ENCODE results near the gene POM121L2.

Gene POM121L2

GRCh38 chr6:27312146-27312949, at the start of gene POM121L2:
POM121L2 (minus strand) TSS chr6:27312273; CDS start chr6:27312170, 103 bp downstream.
- DNase-seq = no peak

- no peak for DNase-seq
These were observed 47.2 kb upstream of the POM121L2 start for GRCh38 chr6:27359231-27359630.

DNA sequence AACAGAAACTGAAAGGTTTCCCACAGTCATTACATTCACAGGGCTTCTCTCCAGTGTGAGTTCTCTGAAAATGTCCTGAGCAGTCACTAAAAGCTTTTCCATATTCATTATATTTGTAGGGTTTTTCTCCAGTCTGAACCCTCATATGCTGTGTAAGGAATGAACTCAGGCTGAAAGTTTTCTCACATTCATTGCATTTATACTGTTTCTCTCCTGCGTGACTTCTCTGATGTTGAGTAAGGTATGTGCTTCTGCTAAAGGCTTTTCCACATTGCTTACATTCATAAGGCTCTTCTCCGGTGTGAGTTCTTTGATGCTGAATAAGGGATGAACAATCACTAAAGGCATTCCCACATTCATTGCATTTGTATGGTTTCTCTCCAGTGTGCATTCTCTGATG, 46.7 kb upstream of the POM121L2 start:
- DNase-seq = no peak

GRCh38 chr6:27352850-27353249, 40.8 kb upstream of the POM121L2 start:
- DNase-seq = no peak

DNA sequence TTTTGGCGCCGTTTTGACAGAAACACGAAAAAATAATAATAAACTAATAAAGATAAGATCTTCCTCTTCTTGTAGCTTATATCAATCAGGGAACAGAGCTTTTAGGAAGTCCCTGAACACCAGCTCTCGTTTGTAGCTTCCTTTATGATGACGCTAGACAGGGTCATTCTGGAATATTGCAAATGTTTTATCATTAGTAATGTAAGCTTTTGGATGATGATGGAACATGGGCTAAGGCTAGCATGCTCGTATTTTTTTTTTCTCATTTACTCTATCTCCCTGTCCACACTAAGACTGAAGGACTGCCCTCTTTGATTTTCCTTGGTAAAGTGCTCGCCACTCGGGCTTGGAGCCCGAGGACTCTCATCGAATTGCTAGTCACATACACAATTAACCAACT, 22.1 kb upstream of the POM121L2 start:
- DNase-seq = no peak

DNA sequence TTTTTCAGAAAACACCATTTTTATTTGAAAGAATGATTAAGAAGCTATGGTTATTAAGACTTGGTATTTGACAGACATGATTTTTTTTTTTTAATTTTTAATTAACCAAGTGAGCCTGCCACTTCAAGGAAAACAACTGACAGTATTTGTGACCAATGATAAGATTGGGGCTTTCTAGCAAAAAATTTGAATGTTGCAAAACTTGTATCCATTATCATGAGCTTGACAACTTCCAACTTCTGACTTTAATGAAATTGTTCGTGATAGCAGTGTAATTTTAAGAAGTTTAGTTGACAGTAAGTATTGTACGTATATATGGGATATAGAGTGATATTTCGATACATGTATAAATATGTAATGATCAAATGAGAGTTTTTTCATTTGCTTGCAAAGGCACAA, 21.6 kb upstream of the POM121L2 start:
- DNase-seq = no peak

DNA sequence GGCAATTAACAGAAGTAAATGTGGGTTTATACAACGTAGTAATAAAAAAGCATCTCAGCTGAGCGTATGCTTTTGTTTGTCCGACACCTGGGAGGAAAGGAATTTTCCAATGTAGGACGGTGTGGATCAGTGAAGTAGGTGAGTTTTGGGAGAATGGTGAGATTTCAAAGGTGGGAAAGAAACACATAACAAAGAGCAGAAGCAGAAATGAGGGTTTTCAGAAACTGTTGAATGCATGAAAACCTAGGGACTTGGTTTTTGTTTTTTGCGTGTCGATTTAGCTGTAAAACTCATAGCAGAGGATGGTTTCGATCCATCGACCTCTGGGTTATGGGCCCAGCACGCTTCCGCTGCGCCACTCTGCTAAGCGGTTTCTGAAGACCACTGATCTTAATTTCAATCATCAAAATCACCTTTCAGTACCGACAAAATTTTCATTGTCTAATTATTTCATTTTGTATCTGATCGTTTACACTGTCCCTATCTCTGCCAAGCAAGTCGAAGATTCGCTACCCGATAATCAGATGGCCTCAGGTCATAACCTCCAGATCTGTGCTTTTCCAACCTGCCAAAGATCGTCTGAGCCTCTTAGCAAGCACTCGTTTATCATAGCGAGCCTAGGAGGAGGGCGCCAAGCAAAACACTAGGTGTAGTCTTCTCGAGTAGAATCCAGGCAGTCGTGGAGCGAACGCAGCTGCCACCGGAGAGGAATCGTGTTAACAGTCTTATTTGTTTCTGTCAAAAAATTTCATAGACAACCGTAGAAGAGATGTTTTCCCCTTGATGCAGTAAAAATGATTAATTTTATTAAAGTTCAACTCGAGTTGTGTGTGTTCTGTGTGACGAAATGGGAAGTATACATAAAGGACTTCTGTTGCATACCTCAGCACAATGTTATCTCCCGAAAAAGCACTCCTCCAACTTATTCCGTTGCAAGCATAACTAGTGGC, 20.9 kb upstream of the POM121L2 start:
- DNase-seq = peak; percentile 38

GRCh38 chr6:27327023-27327738, 15.1 kb upstream of the POM121L2 start:
- no peak for DNase-seq

DNA sequence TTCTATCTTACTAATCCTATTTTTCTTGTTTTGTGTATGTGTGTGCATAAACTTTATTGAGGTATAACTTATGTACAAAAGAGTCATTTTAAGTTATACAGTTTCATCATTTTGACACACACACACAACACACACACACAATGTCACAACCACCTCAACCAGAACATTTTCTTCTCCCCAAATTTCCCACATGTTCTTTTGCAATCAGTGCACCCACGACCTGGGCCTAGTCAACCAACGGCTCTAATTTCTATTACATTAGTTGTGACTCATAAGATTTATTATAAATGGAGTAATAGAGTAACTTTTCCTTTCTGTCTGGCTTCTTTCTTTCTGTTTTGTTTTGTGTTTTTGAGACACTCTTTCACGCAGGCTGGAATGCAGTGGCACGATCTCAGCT, 9.8 kb upstream of the POM121L2 start:
- no peak for DNase-seq

DNA sequence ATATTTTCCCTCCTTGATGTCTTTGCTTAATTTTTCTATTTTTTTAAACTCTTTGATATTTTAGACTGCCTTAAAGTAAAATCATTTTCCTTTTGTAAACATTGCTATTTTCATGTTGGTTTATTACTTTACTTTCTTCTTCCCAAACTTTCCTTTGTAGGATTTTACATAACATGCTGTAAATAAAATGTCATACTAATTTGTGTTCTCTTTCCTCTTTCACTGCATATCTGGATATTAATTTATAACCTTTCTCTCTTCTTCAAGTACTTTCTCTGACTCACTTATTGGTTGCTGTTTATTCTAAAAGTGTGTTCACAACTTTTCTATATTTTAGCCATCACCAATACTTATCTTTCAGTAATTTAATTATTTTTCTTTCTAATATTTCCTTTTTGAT, 9.3 kb upstream of the POM121L2 start:
- no peak for DNase-seq

GRCh38 chr6:27318973-27319372, 6.9 kb upstream of the POM121L2 start:
- DNase-seq = no peak

GRCh38 chr6:27314046-27314445, 2.0 kb upstream of the POM121L2 start:
- DNase-seq = no peak

- DNase-seq = no peak
These were observed 838 bp upstream of the POM121L2 start for GRCh38 chr6:27312950-27313271.

GRCh38 chr6:27311806-27312145, 297 bp downstream of the POM121L2 start:
- DNase-seq = no peak

DNA sequence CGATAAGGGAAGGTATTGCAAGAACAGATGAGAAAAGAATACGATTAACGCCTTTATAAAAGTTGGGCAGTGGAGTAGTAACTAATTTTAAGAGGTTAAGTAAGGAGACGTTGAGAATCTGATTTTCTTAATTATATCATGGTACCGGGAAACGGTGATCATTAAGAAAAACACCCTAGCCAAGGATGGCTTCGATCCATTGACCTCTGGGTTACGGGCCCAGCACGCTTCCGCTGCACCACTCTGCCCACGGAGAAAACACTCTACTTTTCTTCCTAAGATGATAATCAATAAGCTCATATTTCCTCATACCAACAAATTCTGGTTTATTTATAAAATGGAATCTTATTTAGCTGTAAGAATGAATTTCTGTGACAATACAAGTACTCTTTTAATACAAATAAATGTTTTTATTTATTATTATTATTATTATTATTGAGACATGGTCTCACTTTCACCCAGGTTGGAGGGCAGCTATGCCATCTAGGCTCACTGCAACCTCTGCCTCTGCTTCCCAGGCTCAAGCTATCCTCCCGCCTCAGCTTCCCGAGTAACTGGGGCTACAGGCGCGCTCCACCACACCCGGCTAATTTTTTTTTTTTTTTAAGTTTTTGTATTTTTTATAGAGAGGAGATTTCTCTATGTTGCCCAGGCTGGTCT, 8.3 kb downstream of the POM121L2 start:
- no peak for DNase-seq

DNA sequence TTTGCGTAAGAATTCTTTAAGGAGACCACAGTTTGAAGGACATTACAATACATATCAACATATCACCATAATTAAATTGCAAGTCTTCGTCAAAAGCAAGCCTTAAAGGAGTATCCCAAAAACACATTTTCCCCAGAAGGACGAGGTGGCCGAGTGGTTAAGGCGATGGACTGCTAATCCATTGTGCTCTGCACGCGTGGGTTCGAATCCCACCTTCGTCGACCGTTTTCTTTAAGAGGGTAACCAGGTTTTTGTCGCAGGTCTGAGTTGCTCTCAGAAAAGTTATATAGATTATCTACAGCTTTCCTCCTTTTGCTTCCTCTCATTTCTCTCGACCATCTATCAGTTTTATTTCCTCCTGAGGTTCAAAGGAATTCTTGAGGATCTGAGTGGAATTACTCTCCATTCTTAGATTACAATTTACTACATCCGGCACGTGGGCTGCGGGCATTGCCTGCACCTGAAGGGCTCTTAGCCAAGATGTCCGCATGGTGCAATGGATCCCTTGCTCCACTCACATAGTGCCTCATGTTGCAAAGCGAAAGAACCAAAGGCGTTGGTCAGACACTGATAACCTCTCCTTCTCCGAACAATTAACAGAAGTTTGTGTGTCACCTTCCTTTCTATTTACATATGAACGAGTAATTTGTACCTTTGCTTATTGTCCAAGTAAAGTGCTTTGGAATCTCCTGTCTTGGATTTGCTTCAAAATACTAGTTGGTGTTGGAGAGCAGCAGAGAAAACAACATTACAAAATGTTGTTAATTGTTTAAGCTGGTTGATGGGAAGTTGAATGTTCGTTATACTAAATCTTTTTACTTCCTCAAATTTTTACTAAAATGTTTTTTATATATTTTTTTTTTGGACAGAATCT, 14.0 kb downstream of the POM121L2 start:
- no peak for DNase-seq

DNA sequence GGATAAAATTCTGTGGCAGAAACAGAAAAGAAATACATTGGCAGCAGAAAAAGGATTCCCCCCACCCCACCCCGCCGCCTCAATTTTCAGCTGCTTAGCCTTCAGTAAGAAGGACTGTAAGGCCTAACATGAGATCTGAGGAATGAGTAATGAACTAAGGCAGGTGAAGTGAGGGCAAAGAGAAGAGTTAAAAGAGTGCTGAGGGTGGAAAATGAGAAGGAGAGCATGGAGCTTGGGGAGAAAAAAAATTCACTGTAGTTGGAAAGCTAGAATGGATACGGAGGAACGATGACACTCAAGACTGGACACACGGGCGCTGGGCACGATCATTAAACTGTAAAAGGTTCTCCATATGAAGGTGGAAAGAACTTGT, 14.6 kb downstream of the POM121L2 start:
- DNase-seq = no peak

- no peak for DNase-seq
These were observed 15.8 kb downstream of the POM121L2 start for GRCh38 chr6:27296106-27296783.

DNA sequence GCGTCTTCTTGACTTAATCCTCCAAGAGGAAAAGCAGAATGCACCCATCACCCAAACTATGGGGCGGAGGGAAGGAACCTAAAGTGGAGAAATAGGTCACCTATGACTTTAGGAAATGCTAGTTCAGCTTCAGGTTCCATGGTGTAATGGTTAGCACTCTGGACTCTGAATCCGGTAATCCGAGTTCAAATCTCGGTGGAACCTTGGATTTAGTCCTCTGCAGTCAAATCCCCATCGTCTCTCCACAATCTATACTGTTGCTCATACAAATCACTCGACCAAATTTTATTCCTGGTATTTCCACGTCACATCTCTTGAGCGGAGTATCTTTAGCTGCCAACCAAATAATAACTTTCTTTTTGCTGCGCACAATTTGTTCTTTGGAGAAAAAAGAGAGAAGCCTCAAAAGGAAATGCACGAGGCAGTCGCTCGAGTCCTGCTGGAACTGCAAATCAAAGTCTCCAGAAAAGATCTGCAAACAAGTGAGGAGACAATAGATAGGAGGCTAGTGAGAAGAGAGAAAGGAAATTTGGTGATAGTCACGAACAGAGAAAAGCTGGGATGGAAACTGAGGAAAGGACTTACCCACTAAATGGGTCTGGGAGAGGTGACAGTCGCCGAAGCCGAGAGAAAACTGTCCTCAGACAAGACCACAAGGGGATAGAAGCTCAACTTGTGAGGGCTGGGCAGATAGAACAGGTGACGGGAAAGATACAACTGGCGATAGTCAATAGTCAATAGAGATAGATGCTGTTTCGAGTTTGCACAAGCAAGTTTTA, 16.6 kb downstream of the POM121L2 start:
- no peak for DNase-seq

- DNase-seq = no peak
These were observed 17.7 kb downstream of the POM121L2 start for GRCh38 chr6:27294409-27294808.
